Choroid plexus epithelial cell (primary cell): ENCODE results near the gene RASA2.

Experiments
- DNase-seq: peaks from one replicate; pipeline ENCODE4 v3.0.0-alpha.2; 2010; ENCODE audit warnings: low read depth
- H3K4me3 ChIP-seq: 2 replicates; pipeline ENCODE4 v1.5.1; 2011; ENCODE audit warnings: low read depth, mild to moderate bottlenecking, control low read depth, low read length, moderate library complexity
- CTCF ChIP-seq: conservative IDR thresholded peaks from 2 replicates; pipeline ENCODE4 v1.5.1; 2011; ENCODE audit warnings: low read depth, mild to moderate bottlenecking, control low read depth, inconsistent platforms, low read length, moderate library complexity

RASA2 gene

GRCh38 chr3:141482245-141482922 lies 4.4 kb upstream of the RASA2 start:
- no peak for TF ChIP-seq CTCF
- H3K4me3 ChIP-seq: no peak overlapping the region
- DNase-seq: peak; percentile 85

GRCh38 chr3:141484701-141485287 lies 2.0 kb upstream of the RASA2 start:
- no peak for DNase-seq
- H3K4me3 ChIP-seq: no peak overlapping the region
- TF ChIP-seq CTCF: no peak

- peak overlapping the region; percentile 64 for H3K4me3 ChIP-seq
- TF ChIP-seq CTCF: no peak
- DNase-seq: peak; percentile 61
These were observed 959 bp upstream of the RASA2 start for GRCh38 chr3:141485641-141486495.

GRCh38 chr3:141486496-141486745 lies 406 bp upstream of the RASA2 start:
- no peak for TF ChIP-seq CTCF
- DNase-seq: no peak
- peak overlapping the region; percentile 64 for H3K4me3 ChIP-seq

GRCh38 chr3:141487521-141488252 lies 860 bp downstream of the RASA2 start:
- peak overlapping the region; percentile 80 for H3K4me3 ChIP-seq
- DNase-seq: peak; percentile 54
- TF ChIP-seq CTCF: no peak

- no peak for DNase-seq
- no peak overlapping the region for H3K4me3 ChIP-seq
- no peak for TF ChIP-seq CTCF
These were observed 2.4 kb downstream of the RASA2 start for GRCh38 chr3:141489203-141489602.
